ENCODE measurements around the gene LRPPRC.

- TF ChIP-seq GATA2 (CRISPR knock-in tag; IDR thresholded peaks at IDR 0.05) = no peak
- no peak for TF ChIP-seq CHD2 (IDR thresholded peaks at IDR 0.05; ENCODE audit: low read length, partially characterized antibody)
- TF ChIP-seq CTCF (IDR thresholded peaks at IDR 0.05) = no peak
- no peak for TF ChIP-seq EZH2phosphoT487 (IDR thresholded peaks at IDR 0.05; ENCODE audit: borderline replicate concordance, low read depth)
- no peak for TF ChIP-seq IRF3 (IDR thresholded peaks at IDR 0.05; ENCODE audit: low read depth, low read length)
- TF ChIP-seq FOSL2 (IDR thresholded peaks at IDR 0.05; ENCODE audit: borderline replicate concordance, low read depth) = no peak
Observed at GRCh38 chr2:43889416-43889815, 106.4 kb downstream of the LRPPRC start.

Data from SK-N-SH (cell line).